Vagina (tissue), 2 donors: ENCODE results near the gene CD164L2. TPM values are rescaled to one million over a fixed set of nuclear protein-coding genes. Genes with fewer than 3 reads are reported as not detected.
"Not testable (repeated sequence)": the region's sequence is repeated elsewhere in the genome, so short reads cannot be mapped to it uniquely, and the experiment has no call there.

ENCODE experiments used
- DNase-seq, 2 donors: peaks; one replicate each; pipeline ENCODE4 v3.0.0-alpha.2; 2017; ENCODE audit errors: extremely low spot score in 2 of 2
- H3K27ac ChIP-seq: fragments of 200-600 bp; sonication (generic); one replicate; pipeline ENCODE4 v1.5.1; 2019
- H3K27me3 ChIP-seq: fragments of 200-600 bp; sonication (generic); one replicate; pipeline ENCODE4 v1.5.1; 2019
- H3K36me3 ChIP-seq, 2 donors: fragments of 200-600 bp; sonication (generic); one replicate each; pipeline ENCODE4 v1.5.1; 2017 to 2019
- H3K4me1 ChIP-seq: fragments of 200-600 bp; sonication (generic); one replicate; pipeline ENCODE4 v1.5.1; 2019
- H3K4me3 ChIP-seq, 2 donors: fragments of 200-600 bp; sonication (generic); 1 replicate in 1 of 2; 2 replicates in 1 of 2; pipeline ENCODE4 v1.5.1; 2016 to 2019
- H3K9me3 ChIP-seq: fragments of 200-600 bp; sonication (generic); one replicate; pipeline ENCODE4 v1.5.1; 2019
- CTCF ChIP-seq, 3 experiments: fragments of 450-650 bp in 2 of 3; fragments of 200-600 bp in 1 of 3; sonication (generic) in 1 of 3; IDR thresholded peaks; one replicate each; pipeline ENCODE4 v1.5.1; 2017 to 2019; ENCODE audit warnings: antibody characterized with exemption in 3 of 3, mild to moderate bottlenecking in 2 of 3, moderate library complexity in 2 of 3
- POLR2A ChIP-seq, 2 donors: fragments of 450-650 bp; IDR thresholded peaks; one replicate each; pipeline ENCODE4 v1.6.1; 2017; ENCODE audit warnings: antibody characterized with exemption in 2 of 2, mild to moderate bottlenecking in 2 of 2, moderate library complexity in 2 of 2
- POLR2AphosphoS5 ChIP-seq, 2 donors: sonication (generic); formaldehyde crosslinking; IDR thresholded peaks; one replicate each; pipeline ENCODE4 v1.9.0; 2017; ENCODE audit warnings: antibody characterized with exemption in 2 of 2, mild to moderate bottlenecking in 2 of 2, low read depth in 1 of 2; ENCODE audit not compliant: insufficient read depth in 1 of 2
- intact Hi-C: fragments of 100-400 bp; cut with DNase I; formaldehyde crosslinking; loops from one replicate; pipeline ENCODE4 v1.15.1; 2023
- total RNA-seq: library from RNA; depleted of rRNA; stranded (reverse); fragments of >200 nt; gene quantifications from one replicate; pipeline ENCODE4 v1.2.3, GENCODE V29; 2016

CD164L2 gene
- total RNA-seq, 1 donor from 2014 or later = 7.6 TPM

DNA sequence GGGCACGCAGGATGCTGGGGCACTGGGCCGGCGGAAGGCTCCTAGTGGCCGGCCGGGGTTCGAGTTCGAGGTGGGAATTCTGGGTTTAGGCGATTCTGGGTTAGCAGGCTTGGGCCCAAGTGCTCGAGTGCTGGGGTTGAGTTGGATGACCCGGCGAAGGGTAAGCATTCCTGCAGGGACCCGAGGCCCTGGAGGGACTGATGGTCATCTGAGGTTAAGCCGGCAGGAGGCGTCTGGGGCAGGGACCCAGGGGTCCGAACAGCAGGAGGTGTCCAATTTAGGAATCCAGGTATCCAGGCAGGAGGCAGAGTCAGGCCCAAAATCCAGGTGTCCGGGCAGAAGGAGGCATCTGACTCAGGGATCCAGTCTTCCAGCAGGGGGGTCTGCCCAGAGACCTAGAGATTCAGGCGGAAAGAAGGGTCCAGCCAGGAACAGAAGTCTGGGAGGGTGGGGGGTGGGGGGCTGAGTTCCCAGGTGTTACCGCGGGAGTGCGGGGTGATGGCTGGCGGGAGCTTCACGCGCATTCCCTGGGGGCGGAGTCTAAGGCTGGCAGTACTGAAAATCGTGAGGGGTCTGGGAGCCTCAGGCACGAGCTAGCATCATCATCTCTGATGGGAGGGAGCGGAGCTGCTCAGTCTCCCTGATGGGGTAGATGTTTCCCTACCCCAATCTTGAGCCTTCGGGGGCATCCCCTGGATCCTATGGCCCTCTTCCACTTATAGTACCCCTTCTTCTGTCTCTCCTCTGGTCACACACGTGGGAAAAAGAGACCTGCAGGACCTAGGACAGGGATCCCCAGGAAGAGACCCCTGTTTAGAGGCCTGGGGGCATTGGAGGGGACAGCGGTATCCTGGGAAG lies 9.9 kb upstream of the CD164L2 start:
- peak overlapping the region; percentile 78 for H3K27ac ChIP-seq
- no peaks in the 10 kb centered on the region for H3K36me3 ChIP-seq
- intact Hi-C loops = loop anchor here (10.0 kb wide), 1 partner anchor 272 kb away; no protein-coding TSS in a partner anchor
- H3K9me3 ChIP-seq = no peaks in the 10 kb centered on the region
- H3K4me3 ChIP-seq = peak overlapping the region; percentile 46 to 59
- TF ChIP-seq POLR2A (IDR thresholded peaks at IDR 0.05) = no peak
- no peak for TF ChIP-seq CTCF (IDR thresholded peaks at IDR 0.05)
- no peak for TF ChIP-seq POLR2AphosphoS5 (IDR thresholded peaks at IDR 0.05; ENCODE audit: insufficient read depth in 1 of 2, low read depth in 1 of 2)
- H3K27me3 ChIP-seq = no peaks in the 10 kb centered on the region
- DNase-seq = no peak
- peaks cover 19% of the 10 kb centered on the region for H3K4me1 ChIP-seq

DNA sequence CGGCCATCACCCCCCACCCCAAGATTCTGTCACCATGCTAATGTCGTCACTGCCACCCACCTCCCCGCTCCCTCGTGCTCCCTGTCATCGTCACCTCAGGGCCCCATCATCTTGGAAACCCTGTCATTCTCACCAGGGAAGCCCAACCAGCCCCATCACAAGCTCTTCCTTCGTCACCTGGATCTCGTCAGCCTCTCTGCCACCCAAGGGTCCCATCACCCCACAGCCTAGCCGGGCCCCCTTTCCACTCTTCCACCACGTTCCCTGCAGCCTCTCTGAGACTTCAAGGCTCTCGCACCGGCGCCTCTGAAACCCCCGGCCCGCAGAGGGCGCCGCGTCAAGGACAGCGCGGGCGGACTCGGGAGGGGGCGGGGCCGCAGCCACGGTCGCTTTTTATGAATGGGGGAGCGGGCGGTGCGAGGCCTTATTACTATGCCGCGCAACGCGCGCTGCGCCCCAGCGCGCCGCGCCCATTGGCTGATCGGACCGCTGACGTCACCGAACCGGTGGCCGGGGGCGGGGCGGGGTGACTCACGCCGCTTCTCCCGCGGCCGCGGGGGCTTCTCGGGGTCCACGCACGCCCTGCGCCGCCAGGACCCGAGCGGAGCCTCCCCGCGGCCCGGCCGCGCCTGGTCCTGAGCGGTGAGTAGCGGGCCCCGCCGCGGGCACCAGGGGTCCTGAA lies 9.1 kb upstream of the CD164L2 start, which contains the start of gene GPR3:
Gene GPR3, plus strand, starts transcription at position 527 of the 682 bp plus-strand sequence. CDS start 1,177 bp downstream, outside the sequence.
- Histone ChIP-seq H3K27me3 (no peaks in the 10 kb centered on the region), H3K4me1 (peaks cover 19% of the 10 kb centered on the region), H3K27ac (peak within 1 kb of the TSS; percentile 78), H3K9me3 (no peaks in the 10 kb centered on the region), H3K4me3 (peak within 1 kb of the TSS; percentile 46 to 59), H3K36me3 (no peaks in the 10 kb centered on the region)
- DNase-seq = no peak
- peak; percentile 70 to 73 for TF ChIP-seq POLR2AphosphoS5 (IDR thresholded peaks at IDR 0.05; ENCODE audit: insufficient read depth in 1 of 2, low read depth in 1 of 2)
- TF ChIP-seq CTCF (IDR thresholded peaks at IDR 0.05) = peak; percentile 43 to 65 (median 51)
- no peak for TF ChIP-seq POLR2A (IDR thresholded peaks at IDR 0.05)
- intact Hi-C loops = loop anchor here (10.0 kb wide), 1 partner anchor 273 kb away; no protein-coding TSS in a partner anchor

GRCh38 chr1:27391511-27392095 lies 8.5 kb upstream of the CD164L2 start:
- no peak for TF ChIP-seq CTCF (IDR thresholded peaks at IDR 0.05)
- peak in 1 of 2 donors; percentile 10 for TF ChIP-seq POLR2AphosphoS5 (IDR thresholded peaks at IDR 0.05; ENCODE audit: insufficient read depth in 1 of 2, low read depth in 1 of 2)
- no peak for DNase-seq
- Histone ChIP-seq H3K4me1 (peaks cover 19% of the 10 kb centered on the region), H3K36me3 (no peaks in the 10 kb centered on the region), H3K4me3 (peak overlapping the region; percentile 46 to 59), H3K27ac (peak overlapping the region; percentile 78), H3K27me3 (no peaks in the 10 kb centered on the region), H3K9me3 (no peaks in the 10 kb centered on the region)
- intact Hi-C loops = loop anchor here (10.0 kb wide), 1 partner anchor 273 kb away; no protein-coding TSS in a partner anchor

DNA sequence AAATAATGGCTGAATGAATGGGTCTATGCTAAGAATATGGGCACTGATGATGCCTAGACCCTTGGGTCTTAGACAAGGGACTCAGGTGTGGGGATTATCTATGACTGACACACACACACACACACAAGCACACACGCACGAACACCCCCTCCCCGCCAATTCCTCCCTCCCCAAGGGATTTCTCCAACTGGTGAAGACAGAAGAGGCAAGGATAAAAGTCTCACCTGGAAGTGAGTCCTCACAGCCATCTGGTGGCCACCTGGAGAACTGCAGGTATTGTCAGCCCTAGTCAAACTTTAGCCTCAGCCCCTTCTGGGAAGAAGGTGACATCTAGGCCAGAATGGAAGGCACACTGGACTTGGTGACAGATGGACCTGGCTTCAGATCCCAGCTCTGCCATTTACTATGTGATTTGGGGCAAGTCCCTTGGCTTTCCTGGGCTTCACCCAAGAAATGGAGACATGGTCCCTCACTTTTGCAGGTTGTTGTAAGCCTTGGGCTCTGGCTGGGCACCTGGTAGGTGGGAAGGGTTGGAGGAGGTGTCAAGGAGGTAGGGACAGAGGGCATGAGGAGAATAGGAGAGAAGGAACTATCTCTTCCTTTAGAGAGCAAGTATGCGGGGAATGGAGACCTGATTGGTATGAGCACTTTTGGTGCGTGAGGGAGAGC lies 5.3 kb upstream of the CD164L2 start:
- no peak overlapping the region for H3K4me3 ChIP-seq
- no peaks in the 10 kb centered on the region for H3K27me3 ChIP-seq
- no peak for DNase-seq
- H3K4me1 ChIP-seq = peaks cover 15% of the 10 kb centered on the region
- H3K9me3 ChIP-seq = no peaks in the 10 kb centered on the region
- intact Hi-C loops = no loop called here
- no peaks in the 10 kb centered on the region for H3K36me3 ChIP-seq
- TF ChIP-seq POLR2AphosphoS5 (IDR thresholded peaks at IDR 0.05; ENCODE audit: insufficient read depth in 1 of 2, low read depth in 1 of 2) (peak in 1 of 2 donors; percentile 24), POLR2A (IDR thresholded peaks at IDR 0.05) (no peak), CTCF (IDR thresholded peaks at IDR 0.05) (peak; percentile 70 to 87 (median 86))
- H3K27ac ChIP-seq = no peak overlapping the region

DNA sequence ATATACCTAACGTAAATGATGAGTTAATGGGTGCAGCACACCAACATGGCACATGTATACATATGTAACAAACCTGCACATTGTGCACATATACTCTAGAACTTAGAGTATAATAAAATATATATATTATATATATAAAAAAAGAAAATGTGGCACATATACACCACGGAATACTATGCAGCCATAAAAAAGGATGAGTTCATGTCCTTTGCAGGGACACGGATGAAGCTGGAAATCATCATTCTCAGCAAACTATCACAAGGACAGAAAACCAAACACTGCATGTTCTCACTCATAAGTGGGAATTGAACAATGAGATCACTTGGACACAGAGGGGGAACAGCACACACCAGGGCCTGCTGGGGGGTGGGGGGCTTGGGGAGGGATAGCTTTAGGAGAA lies 1.7 kb upstream of the CD164L2 start:
- peaks cover 37% of the 10 kb centered on the region for H3K4me1 ChIP-seq
- DNase-seq, H3K27me3 ChIP-seq, intact Hi-C loops, H3K9me3 ChIP-seq, H3K27ac ChIP-seq, H3K4me3 ChIP-seq, H3K36me3 ChIP-seq: not testable (repeated sequence)
